Hepatocyte (in vitro differentiated cells): ENCODE measurements around the gene PRDM16.

Experiments used
- CTCF ChIP-seq: fragments of 200-600 bp; sonication (generic); IDR thresholded peaks from 2 replicates; pipeline ENCODE4 v1.5.1; 2016; ENCODE audit warnings: antibody characterized with exemption, mild to moderate bottlenecking; ENCODE audit not compliant: poor library complexity
- EZH2 ChIP-seq: fragments of 200-600 bp; sonication (generic); IDR thresholded peaks from 2 replicates; pipeline ENCODE4 v1.6.1; 2016; ENCODE audit warnings: antibody characterized with exemption, mild to moderate bottlenecking, borderline replicate concordance
- EZH2phosphoT487 ChIP-seq: fragments of 200-600 bp; sonication (generic); IDR thresholded peaks from one replicate; pipeline ENCODE4 v1.6.1; 2018; ENCODE audit warnings: antibody characterized with exemption, mild to moderate bottlenecking, low read depth, moderate library complexity; ENCODE audit not compliant: unreplicated experiment, severe bottlenecking

GRCh38 chr1:3196577-3197245, 127.7 kb downstream of the PRDM16 start:
- no peak for TF ChIP-seq CTCF
- TF ChIP-seq EZH2: no peak
- no peak for TF ChIP-seq EZH2phosphoT487
